Endothelial cell of umbilical vein (primary cell): ENCODE results near the gene NFATC3.

Experiments
- CTCF ChIP-seq, 2 donors: IDR thresholded peaks; 1 replicate in 1 of 2; 2 replicates in 1 of 2; pipeline ENCODE4 v1.5.1; 2011; ENCODE audit warnings: low read length in 2 of 2, mild to moderate bottlenecking in 2 of 2, moderate library complexity in 2 of 2, control low read depth in 1 of 2, inconsistent platforms in 1 of 2, low read depth in 1 of 2; ENCODE audit not compliant: insufficient read depth in 1 of 2; ENCODE audit errors: extremely low read depth in 1 of 2
- EZH2 ChIP-seq: IDR thresholded peaks from 2 replicates; pipeline ENCODE4 v1.6.1; 2012; ENCODE audit warnings: borderline replicate concordance, low read depth, mild to moderate bottlenecking, moderate library complexity, low read length, inconsistent platforms; ENCODE audit not compliant: severe bottlenecking
- JUN ChIP-seq: IDR thresholded peaks from 2 replicates; pipeline ENCODE4 v1.6.1; 2011; ENCODE audit warnings: borderline replicate concordance, low read depth; ENCODE audit not compliant: insufficient read length, insufficient read depth
- MYC ChIP-seq: IDR thresholded peaks from one replicate; pipeline ENCODE4 v1.6.1; 2011; ENCODE audit warnings: mild to moderate bottlenecking, low read depth, low read length
- POLR2A ChIP-seq: IDR thresholded peaks from 2 replicates; pipeline ENCODE4 v1.6.1; 2012; ENCODE audit warnings: low read depth, mild to moderate bottlenecking, control low read depth, low read length
- POLR2AphosphoS5 ChIP-seq: IDR thresholded peaks from 2 replicates; pipeline ENCODE4 v1.6.1; 2012; ENCODE audit warnings: low read depth, mild to moderate bottlenecking, control low read depth, low read length, moderate library complexity; ENCODE audit not compliant: insufficient read depth
- TF ChIP-seq, protein P1 (sequence below): IDR thresholded peaks from 2 replicates; pipeline ENCODE4 v1.6.1; 2011; ENCODE audit not compliant: insufficient read depth, insufficient read length

- TF ChIP-seq CTCF (IDR thresholded peaks at IDR 0.05; ENCODE audit: extremely low read depth in 1 of 2, insufficient read depth in 1 of 2, low read depth in 1 of 2, low read length in 2 of 2) (no peak), POLR2AphosphoS5 (no peak), EZH2 (no peak), POLR2A (no peak), MYC (no peak), JUN (no peak)
- TF ChIP-seq, protein P1, sequence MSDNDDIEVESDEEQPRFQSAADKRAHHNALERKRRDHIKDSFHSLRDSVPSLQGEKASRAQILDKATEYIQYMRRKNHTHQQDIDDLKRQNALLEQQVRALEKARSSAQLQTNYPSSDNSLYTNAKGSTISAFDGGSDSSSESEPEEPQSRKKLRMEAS, result no peak
Observed at GRCh38 chr16:68187505-68187904, 102.3 kb downstream of the NFATC3 start.
